Progenitor cell of endocrine pancreas (in vitro differentiated cells): Measurements from ENCODE around the gene MTHFSD. TPM values are rescaled to one million over a fixed set of nuclear protein-coding genes. Genes with fewer than 3 reads are reported as not detected.

Source experiments
- DNase-seq: peaks from one replicate; pipeline ENCODE4 v3.0.0; 2021; ENCODE audit warnings: low spot score; ENCODE audit not compliant: unreplicated experiment
- H3K27ac Mint-ChIP-seq: 2 replicates; pipeline ENCODE4 v1.8.0; 2021; ENCODE audit warnings: mild to moderate bottlenecking, moderate library complexity, mixed read lengths
- H3K27me3 Mint-ChIP-seq: 2 replicates; pipeline ENCODE4 v1.8.0; 2021; ENCODE audit warnings: mixed read lengths
- H3K36me3 Mint-ChIP-seq: 2 replicates; pipeline ENCODE4 v1.8.0; 2022; ENCODE audit warnings: mixed read lengths; ENCODE audit not compliant: insufficient read depth
- H3K4me1 Mint-ChIP-seq: 2 replicates; pipeline ENCODE4 v1.8.0; 2021; ENCODE audit warnings: low read depth, mixed read lengths
- H3K4me3 Mint-ChIP-seq: 2 replicates; pipeline ENCODE4 v1.8.0; 2021; ENCODE audit warnings: low read depth, mild to moderate bottlenecking, moderate library complexity, mixed read lengths
- H3K9me3 Mint-ChIP-seq: 2 replicates; pipeline ENCODE4 v1.8.0; 2021; ENCODE audit warnings: low read depth, mixed read lengths
- total RNA-seq: library from RNA; stranded (reverse); gene quantifications from 2 replicates; pipeline ENCODE4 v1.2.1, GENCODE V29; 2021
- TF ChIP-seq, protein P1 (sequence below): fragments of 200-600 bp; sonication (generic); IDR thresholded peaks from one replicate; pipeline ENCODE4 v1.5.0; 2021; ENCODE audit warnings: antibody characterized with exemption, mild to moderate bottlenecking; ENCODE audit not compliant: unreplicated experiment

Gene MTHFSD
- total RNA-seq, 1 donor from 2014 or later = 21.8 TPM

- H3K9me3 Mint-ChIP-seq = no peaks in the 10 kb centered on the region
- H3K4me1 Mint-ChIP-seq = no peaks in the 10 kb centered on the region
- H3K27me3 Mint-ChIP-seq = peaks cover 73% of the 10 kb centered on the region
- no peak overlapping the region for H3K4me3 Mint-ChIP-seq
- no peak for DNase-seq
- no peaks in the 10 kb centered on the region for H3K36me3 Mint-ChIP-seq
- no peak overlapping the region for H3K27ac Mint-ChIP-seq
- TF ChIP-seq, protein P1, sequence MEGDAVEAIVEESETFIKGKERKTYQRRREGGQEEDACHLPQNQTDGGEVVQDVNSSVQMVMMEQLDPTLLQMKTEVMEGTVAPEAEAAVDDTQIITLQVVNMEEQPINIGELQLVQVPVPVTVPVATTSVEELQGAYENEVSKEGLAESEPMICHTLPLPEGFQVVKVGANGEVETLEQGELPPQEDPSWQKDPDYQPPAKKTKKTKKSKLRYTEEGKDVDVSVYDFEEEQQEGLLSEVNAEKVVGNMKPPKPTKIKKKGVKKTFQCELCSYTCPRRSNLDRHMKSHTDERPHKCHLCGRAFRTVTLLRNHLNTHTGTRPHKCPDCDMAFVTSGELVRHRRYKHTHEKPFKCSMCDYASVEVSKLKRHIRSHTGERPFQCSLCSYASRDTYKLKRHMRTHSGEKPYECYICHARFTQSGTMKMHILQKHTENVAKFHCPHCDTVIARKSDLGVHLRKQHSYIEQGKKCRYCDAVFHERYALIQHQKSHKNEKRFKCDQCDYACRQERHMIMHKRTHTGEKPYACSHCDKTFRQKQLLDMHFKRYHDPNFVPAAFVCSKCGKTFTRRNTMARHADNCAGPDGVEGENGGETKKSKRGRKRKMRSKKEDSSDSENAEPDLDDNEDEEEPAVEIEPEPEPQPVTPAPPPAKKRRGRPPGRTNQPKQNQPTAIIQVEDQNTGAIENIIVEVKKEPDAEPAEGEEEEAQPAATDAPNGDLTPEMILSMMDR = no peak
Observed at GRCh38 chr16:86598607-86599565, 43.9 kb upstream of the MTHFSD start.

DNA sequence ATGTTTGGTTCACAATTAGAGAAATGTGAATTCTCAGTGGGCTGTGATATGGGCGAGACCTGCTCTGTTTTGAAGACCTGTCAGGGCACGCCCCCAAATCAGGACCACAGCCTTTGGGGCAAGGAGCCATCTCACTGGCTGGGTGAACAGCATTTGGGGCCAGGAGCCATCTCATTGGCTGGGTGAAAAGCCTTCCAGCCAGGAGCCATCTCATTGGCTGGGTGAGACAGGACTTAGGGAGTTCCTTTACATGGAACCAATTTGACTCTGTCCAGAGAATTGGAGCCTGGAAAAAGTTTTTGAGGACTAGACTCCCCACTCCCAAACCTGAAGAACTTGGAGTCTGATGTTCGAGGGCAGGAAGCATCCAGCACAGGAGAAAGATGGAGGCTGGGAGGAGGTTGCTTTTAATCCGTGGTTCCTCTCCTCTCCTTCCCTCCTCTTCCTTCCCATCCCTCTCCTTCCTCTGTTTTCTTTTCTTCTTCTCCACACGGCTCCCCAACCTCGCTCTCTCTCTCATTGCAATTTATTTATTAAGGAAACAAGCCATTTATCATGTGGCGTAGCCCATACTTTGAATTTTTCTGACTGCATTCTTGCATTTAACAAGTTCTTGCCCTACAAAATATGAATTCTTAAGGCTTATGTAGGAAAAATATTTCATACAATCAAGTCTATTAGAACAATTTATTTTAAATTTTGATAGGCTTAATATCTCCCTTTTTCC lies 43.0 kb upstream of the MTHFSD start:
- no peaks in the 10 kb centered on the region for H3K36me3 Mint-ChIP-seq
- no peak overlapping the region for H3K27ac Mint-ChIP-seq
- H3K4me1 Mint-ChIP-seq = no peaks in the 10 kb centered on the region
- no peak overlapping the region for H3K4me3 Mint-ChIP-seq
- H3K27me3 Mint-ChIP-seq = peaks cover 80% of the 10 kb centered on the region
- no peak for DNase-seq
- TF ChIP-seq, protein P1 = no peak
- H3K9me3 Mint-ChIP-seq = no peaks in the 10 kb centered on the region

- TF ChIP-seq, protein P1 = no peak
- Mint-ChIP-seq H3K4me3 (no peak overlapping the region), H3K27ac (no peak overlapping the region), H3K36me3 (no peaks in the 10 kb centered on the region), H3K27me3 (peaks cover 76% of the 10 kb centered on the region), H3K4me1 (no peaks in the 10 kb centered on the region), H3K9me3 (no peaks in the 10 kb centered on the region)
- no peak for DNase-seq
Observed at GRCh38 chr16:86597126-86597879, 42.3 kb upstream of the MTHFSD start.

DNA sequence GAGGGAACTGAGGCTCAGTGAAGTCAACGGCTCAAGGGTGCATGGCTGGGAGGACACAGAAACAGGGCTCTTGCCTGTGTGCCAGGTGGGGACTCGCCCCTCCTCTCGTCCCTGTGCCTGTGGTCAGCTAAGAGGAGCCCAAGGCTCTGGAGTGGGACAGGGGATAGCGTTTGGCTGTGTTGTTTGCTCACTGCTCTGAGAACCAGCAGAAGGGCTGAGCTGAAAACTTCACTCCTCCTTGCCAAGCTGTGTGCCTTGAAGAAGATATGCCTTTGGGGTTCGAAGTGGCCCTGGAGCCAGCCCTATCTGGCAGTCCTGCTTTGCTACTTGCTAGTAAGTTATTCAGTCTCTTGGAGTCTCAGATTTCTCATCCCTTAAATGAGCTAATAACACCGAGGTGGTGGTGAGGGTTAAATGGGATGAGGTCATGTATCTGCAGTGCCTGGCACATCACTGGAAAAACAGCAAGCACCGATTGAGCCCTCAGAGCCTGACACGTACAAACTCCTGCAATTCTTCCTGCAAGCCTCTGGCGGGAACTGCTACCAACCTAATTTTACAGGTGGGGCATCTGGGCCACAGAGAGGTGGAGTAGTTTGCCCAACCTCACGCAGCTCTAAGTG lies 41.1 kb upstream of the MTHFSD start:
- Mint-ChIP-seq H3K27ac (no peak overlapping the region), H3K4me1 (no peaks in the 10 kb centered on the region), H3K36me3 (no peaks in the 10 kb centered on the region), H3K9me3 (no peaks in the 10 kb centered on the region), H3K27me3 (peaks cover 81% of the 10 kb centered on the region), H3K4me3 (no peak overlapping the region)
- TF ChIP-seq, protein P1 = no peak
- no peak for DNase-seq
